ENCODE data around the gene LAMB3. TPM values are rescaled to one million over a fixed set of nuclear protein-coding genes. Genes with fewer than 3 reads are reported as not detected.

Gene LAMB3
- total RNA-seq, 1 donor from 2014 or later, result 12.5 TPM

- TF ChIP-seq, protein P1, sequence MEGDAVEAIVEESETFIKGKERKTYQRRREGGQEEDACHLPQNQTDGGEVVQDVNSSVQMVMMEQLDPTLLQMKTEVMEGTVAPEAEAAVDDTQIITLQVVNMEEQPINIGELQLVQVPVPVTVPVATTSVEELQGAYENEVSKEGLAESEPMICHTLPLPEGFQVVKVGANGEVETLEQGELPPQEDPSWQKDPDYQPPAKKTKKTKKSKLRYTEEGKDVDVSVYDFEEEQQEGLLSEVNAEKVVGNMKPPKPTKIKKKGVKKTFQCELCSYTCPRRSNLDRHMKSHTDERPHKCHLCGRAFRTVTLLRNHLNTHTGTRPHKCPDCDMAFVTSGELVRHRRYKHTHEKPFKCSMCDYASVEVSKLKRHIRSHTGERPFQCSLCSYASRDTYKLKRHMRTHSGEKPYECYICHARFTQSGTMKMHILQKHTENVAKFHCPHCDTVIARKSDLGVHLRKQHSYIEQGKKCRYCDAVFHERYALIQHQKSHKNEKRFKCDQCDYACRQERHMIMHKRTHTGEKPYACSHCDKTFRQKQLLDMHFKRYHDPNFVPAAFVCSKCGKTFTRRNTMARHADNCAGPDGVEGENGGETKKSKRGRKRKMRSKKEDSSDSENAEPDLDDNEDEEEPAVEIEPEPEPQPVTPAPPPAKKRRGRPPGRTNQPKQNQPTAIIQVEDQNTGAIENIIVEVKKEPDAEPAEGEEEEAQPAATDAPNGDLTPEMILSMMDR (IDR thresholded peaks at IDR 0.05; ENCODE audit: unreplicated experiment), result peak; percentile 45
- H3K4me3 Mint-ChIP-seq (ENCODE audit: low read depth), result no peak overlapping the region
- peaks cover 5% of the 10 kb centered on the region for H3K4me1 Mint-ChIP-seq (ENCODE audit: low read depth)
- no peak overlapping the region for H3K27ac Mint-ChIP-seq
- no peaks in the 10 kb centered on the region for H3K36me3 Mint-ChIP-seq (ENCODE audit: insufficient read depth)
- no peaks in the 10 kb centered on the region for H3K9me3 Mint-ChIP-seq (ENCODE audit: low read depth)
- DNase-seq (ENCODE audit: low spot score, unreplicated experiment), result no peak
- peaks cover 10% of the 10 kb centered on the region for H3K27me3 Mint-ChIP-seq
Observed at GRCh38 chr1:209590405-209590804, 61.8 kb downstream of the LAMB3 start.

DNA sequence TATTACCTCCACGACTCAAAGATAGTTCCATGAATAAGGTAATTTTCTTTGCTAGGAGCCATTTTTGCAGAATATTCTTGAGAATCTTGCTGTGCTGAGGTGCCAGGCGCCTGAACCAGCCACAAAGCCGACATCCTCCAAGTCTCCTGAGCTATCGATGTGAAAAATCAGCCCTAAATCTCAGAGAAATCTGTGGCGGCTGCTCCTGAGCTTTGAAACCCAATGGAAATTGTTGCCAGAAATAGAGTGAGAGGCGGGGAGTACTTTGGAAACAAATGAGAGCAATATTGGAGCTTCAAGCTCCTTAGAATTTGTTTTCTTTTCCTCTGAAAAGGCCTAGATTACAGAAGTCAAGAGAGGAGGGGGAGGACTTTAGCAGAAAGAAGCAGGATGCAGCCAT, 62.4 kb downstream of the LAMB3 start:
- Mint-ChIP-seq H3K27me3 (peaks cover 10% of the 10 kb centered on the region), H3K9me3 (ENCODE audit: low read depth) (no peaks in the 10 kb centered on the region), H3K36me3 (ENCODE audit: insufficient read depth) (no peaks in the 10 kb centered on the region), H3K4me1 (ENCODE audit: low read depth) (peaks cover 5% of the 10 kb centered on the region), H3K4me3 (ENCODE audit: low read depth) (no peak overlapping the region), H3K27ac (no peak overlapping the region)
- TF ChIP-seq, protein P1 (IDR thresholded peaks at IDR 0.05; ENCODE audit: unreplicated experiment), result no peak
- no peak for DNase-seq (ENCODE audit: low spot score, unreplicated experiment)

DNA sequence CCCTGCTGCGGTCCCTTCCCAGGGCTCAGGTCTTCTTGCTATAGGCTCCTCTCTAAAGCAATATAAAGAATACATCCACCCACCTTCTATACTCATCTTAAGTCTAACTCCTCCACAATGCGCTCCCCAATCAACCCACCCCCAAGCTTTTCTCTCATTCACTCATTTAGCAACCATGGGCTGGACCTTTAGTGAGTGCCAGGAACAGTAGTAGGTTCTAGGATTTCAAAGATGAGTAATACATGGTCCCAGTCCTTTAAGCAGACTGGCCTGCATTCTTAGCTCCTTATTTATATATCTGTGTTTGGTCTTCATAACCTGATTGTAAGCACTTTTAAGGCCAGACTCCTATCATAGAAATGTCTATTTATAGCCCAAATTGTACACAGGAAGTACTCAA, 62.8 kb downstream of the LAMB3 start:
- H3K27ac Mint-ChIP-seq, result no peak overlapping the region
- no peaks in the 10 kb centered on the region for H3K9me3 Mint-ChIP-seq (ENCODE audit: low read depth)
- no peak for DNase-seq (ENCODE audit: low spot score, unreplicated experiment)
- peaks cover 5% of the 10 kb centered on the region for H3K4me1 Mint-ChIP-seq (ENCODE audit: low read depth)
- no peaks in the 10 kb centered on the region for H3K36me3 Mint-ChIP-seq (ENCODE audit: insufficient read depth)
- no peak overlapping the region for H3K4me3 Mint-ChIP-seq (ENCODE audit: low read depth)
- TF ChIP-seq, protein P1 (IDR thresholded peaks at IDR 0.05; ENCODE audit: unreplicated experiment), result no peak
- H3K27me3 Mint-ChIP-seq, result peaks cover 10% of the 10 kb centered on the region

DNA sequence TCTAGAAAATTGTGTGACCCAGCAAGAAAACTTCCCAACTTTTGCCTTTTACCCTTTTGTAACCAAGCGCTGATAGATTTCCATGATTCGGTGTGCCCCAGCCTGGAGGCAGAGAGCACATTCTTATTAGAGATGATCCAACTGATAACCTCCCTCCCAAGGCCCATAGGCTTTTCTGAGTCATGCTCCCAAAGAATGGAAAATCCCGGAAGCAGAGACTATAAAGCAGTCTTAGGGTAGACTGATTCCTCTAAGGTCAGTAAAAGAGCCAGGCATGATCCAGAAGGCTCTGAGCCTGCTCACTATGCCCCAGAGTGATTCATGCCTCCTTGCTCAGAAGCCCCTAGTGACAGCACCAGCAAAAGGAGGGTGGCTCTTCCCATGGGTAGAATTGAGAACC, 64.4 kb downstream of the LAMB3 start:
- Mint-ChIP-seq H3K27ac (no peak overlapping the region), H3K27me3 (peaks cover 10% of the 10 kb centered on the region), H3K4me1 (ENCODE audit: low read depth) (peaks cover 5% of the 10 kb centered on the region), H3K36me3 (ENCODE audit: insufficient read depth) (no peaks in the 10 kb centered on the region), H3K9me3 (ENCODE audit: low read depth) (no peaks in the 10 kb centered on the region), H3K4me3 (ENCODE audit: low read depth) (no peak overlapping the region)
- DNase-seq (ENCODE audit: low spot score, unreplicated experiment), result no peak
- TF ChIP-seq, protein P1 (IDR thresholded peaks at IDR 0.05; ENCODE audit: unreplicated experiment), result no peak

- Mint-ChIP-seq H3K27ac (no peak overlapping the region), H3K4me3 (ENCODE audit: low read depth) (no peak overlapping the region), H3K9me3 (ENCODE audit: low read depth) (no peaks in the 10 kb centered on the region), H3K27me3 (peaks cover 6% of the 10 kb centered on the region), H3K4me1 (ENCODE audit: low read depth) (peaks cover 5% of the 10 kb centered on the region), H3K36me3 (ENCODE audit: insufficient read depth) (no peaks in the 10 kb centered on the region)
- DNase-seq (ENCODE audit: low spot score, unreplicated experiment), result no peak
- TF ChIP-seq, protein P1 (IDR thresholded peaks at IDR 0.05; ENCODE audit: unreplicated experiment), result no peak
Observed at GRCh38 chr1:209586221-209586740, 65.9 kb downstream of the LAMB3 start.

Measured in progenitor cell of endocrine pancreas (in vitro differentiated cells).